K562 (cell line): ENCODE measurements around the gene PRSS12. TPM values are rescaled to one million over a fixed set of nuclear protein-coding genes. Genes with fewer than 3 reads are reported as not detected.

ENCODE experiments used
- ASH1L ChIP-seq: fragments of 450-650 bp; IDR thresholded peaks from 2 replicates; pipeline ENCODE4 v1.6.1; 2018; ENCODE audit warnings: borderline replicate concordance, mild to moderate bottlenecking, low read depth; ENCODE audit not compliant: partially characterized antibody
- ATF6 ChIP-seq: sonication (generic); formaldehyde crosslinking; IDR thresholded peaks from 2 replicates; pipeline ENCODE4 v1.4.0; 2020; ENCODE audit warnings: mild to moderate bottlenecking, missing genetic modification reagents
- MCM7 ChIP-seq, 2 experiments: fragments of 450-650 bp; IDR thresholded peaks; 2 replicates each; pipeline ENCODE4 v1.6.1; 2016 to 2018
- TRIM25 ChIP-seq: fragments of 450-650 bp; IDR thresholded peaks from 2 replicates; pipeline ENCODE4 v1.7.0; 2016; ENCODE audit warnings: borderline replicate concordance
- ZFP1 ChIP-seq: fragments of 450-650 bp; formaldehyde crosslinking; IDR thresholded peaks from 2 replicates; pipeline ENCODE4 v1.4.0; 2020; ENCODE audit warnings: mild to moderate bottlenecking, mixed read lengths
- ZNF12 ChIP-seq: sonication (generic); formaldehyde crosslinking; IDR thresholded peaks from 2 replicates; pipeline ENCODE4 v1.4.0; 2020; ENCODE audit warnings: mild to moderate bottlenecking, missing genetic modification reagents
- polyA plus RNA-seq, 8 experiments: library from polyadenylated mRNA; depleted of rRNA in 4 of 8; stranded (reverse) in 5 of 8; unstranded in 3 of 8; fragments of >200 nt; fragmentation: Nextera tagmentation in 2 of 8; fragmentation: Illumina TruSeq in 1 of 8; extraction: Ambion mirVana in 2 of 8; extraction: Trizol in 1 of 8; gene quantifications; 2 replicates each; pipeline versions ENCODE4 v1.2.1 to v1.2.3, GENCODE V29; 2011 to 2014; ENCODE audit warnings: inconsistent platforms in 1 of 8, missing spikeins in 1 of 8
- total RNA-seq, 7 experiments: library from RNA; depleted of rRNA in 6 of 7; stranded (reverse); fragments of >200 nt in 6 of 7; fragmentation: Illumina TruSeq in 2 of 7; extraction: Trizol in 2 of 7; gene quantifications; 2 replicates each; pipeline versions ENCODE4 v1.2.1 to v1.2.3, GENCODE V29; 2011 to 2021; ENCODE audit warnings: low replicate concordance in 1 of 7

Gene PRSS12
- total and polyA plus RNA-seq, 9 of the 15 experiments (the other 6 are each of a cell fraction or from before 2014, with no cell fraction given): 0.06 to 0.11 (median 0.09) TPM; not detected in 6

- TF ChIP-seq ASH1L (no peak), MCM7 (IDR thresholded peaks at IDR 0.05) (no peak), ATF6 (CRISPR knock-in tag) (no peak), TRIM25 (no peak), ZNF12 (CRISPR knock-in tag) (no peak), ZFP1 (CRISPR knock-in tag) (no peak)
Observed at GRCh38 chr4:118351851-118352827, 664 bp downstream of the PRSS12 start (continued).
